Nephron (organoid): ENCODE measurements around the gene CCDC192.
A peak's percentile ranks its signal among the peaks of the same experiment; 100 is the strongest.

Source experiments
- H3K27ac Mint-ChIP-seq, 3 experiments: 2 replicates each; pipeline ENCODE4 v1.8.0; 2020; ENCODE audit warnings: mixed read lengths in 3 of 3, mild to moderate bottlenecking in 2 of 3, moderate library complexity in 1 of 3
- H3K27me3 Mint-ChIP-seq: 2 replicates; pipeline ENCODE4 v1.8.0; 2021; ENCODE audit warnings: low read depth, mild to moderate bottlenecking, moderate library complexity, mixed read lengths
- H3K36me3 Mint-ChIP-seq: 2 replicates; pipeline ENCODE4 v1.8.0; 2020; ENCODE audit warnings: low read depth, mixed read lengths
- H3K4me1 Mint-ChIP-seq: 2 replicates; pipeline ENCODE4 v1.8.0; 2020; ENCODE audit warnings: mixed read lengths
- H3K4me3 Mint-ChIP-seq, 3 experiments: 2 replicates each; pipeline ENCODE4 v1.8.0; 2020; ENCODE audit warnings: mild to moderate bottlenecking in 3 of 3, mixed read lengths in 3 of 3, moderate library complexity in 2 of 3
- H3K9me3 Mint-ChIP-seq: 2 replicates; pipeline ENCODE4 v1.8.0; 2020; ENCODE audit warnings: mixed read lengths
- TF ChIP-seq, protein P1 (sequence below), 3 experiments: fragments of 200-600 bp; sonication (generic); IDR thresholded peaks; one replicate each; pipeline ENCODE4 v1.5.0; 2021; ENCODE audit warnings: antibody characterized with exemption in 3 of 3; ENCODE audit not compliant: unreplicated experiment in 3 of 3

Gene CCDC192

DNA sequence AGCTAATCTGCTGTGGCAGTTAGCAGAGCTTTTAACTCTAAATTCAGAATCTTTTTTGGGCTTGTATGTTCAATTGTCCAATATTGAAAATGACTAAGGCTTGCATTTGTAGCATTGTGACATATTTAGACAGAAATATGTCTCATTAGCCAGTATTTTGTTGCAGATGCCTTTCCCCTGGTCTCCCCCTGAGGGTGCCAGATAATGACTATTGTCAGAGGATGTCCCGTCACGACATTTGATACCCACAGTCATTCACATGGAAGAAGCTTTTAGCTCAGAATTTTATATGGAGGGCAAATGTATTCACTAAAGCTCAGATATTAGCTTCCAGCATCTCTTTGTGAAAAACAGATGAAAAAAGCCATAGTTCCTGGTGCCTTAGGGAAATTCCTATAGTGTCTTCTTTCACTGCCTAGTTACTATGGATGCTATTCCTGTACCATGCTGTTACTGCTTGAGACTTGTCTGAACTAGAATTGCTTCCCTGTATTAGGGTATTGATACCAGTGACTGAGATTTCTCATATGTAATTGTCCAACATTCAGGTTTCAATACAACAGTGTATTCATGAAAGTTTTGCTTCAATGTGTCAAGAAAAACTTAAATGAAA is 96.2 kb downstream of the CCDC192 start:
- Mint-ChIP-seq H3K27ac (no peak overlapping the region), H3K4me1 (no peaks in the 10 kb centered on the region), H3K27me3 (no peaks in the 10 kb centered on the region), H3K9me3 (no peaks in the 10 kb centered on the region), H3K4me3 (no peak overlapping the region), H3K36me3 (no peaks in the 10 kb centered on the region)
- TF ChIP-seq, protein P1, sequence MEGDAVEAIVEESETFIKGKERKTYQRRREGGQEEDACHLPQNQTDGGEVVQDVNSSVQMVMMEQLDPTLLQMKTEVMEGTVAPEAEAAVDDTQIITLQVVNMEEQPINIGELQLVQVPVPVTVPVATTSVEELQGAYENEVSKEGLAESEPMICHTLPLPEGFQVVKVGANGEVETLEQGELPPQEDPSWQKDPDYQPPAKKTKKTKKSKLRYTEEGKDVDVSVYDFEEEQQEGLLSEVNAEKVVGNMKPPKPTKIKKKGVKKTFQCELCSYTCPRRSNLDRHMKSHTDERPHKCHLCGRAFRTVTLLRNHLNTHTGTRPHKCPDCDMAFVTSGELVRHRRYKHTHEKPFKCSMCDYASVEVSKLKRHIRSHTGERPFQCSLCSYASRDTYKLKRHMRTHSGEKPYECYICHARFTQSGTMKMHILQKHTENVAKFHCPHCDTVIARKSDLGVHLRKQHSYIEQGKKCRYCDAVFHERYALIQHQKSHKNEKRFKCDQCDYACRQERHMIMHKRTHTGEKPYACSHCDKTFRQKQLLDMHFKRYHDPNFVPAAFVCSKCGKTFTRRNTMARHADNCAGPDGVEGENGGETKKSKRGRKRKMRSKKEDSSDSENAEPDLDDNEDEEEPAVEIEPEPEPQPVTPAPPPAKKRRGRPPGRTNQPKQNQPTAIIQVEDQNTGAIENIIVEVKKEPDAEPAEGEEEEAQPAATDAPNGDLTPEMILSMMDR (IDR thresholded peaks at IDR 0.05; ENCODE audit: unreplicated experiment in 3 of 3): no peak

DNA sequence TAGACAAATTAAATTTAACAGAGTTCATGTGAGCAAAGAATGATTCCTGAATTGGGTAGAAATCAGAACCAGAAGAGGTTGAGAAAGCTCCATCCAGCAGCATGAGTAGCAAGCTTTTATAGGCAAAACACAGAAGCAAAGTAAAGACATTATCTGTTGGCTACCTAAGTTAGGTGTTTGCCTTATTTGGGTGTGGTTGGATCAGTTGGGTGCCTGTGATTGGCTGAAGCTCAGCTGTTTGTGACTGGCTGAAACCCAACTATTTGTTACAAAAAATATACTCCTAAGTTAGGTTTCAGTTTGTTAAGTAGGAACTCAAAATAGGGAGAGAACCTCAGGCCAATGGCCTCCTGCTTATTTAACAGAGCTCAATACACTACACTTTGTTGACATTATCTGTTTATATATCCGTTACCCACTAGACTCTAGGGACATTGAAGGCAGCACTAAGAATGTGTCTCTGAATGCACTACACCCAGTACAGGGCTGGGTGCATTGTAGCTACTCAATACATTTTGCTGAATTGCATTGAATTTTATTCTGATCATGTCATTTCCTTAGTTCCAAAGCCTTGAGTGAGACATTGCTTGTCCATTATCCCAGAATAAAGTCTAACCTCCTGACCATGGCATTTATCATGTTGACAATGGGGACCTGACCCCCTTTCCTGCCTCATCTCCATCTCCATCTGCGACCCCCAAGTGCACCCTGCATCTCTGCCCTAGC is 98.7 kb downstream of the CCDC192 start:
- Mint-ChIP-seq H3K4me1 (peaks cover 9% of the 10 kb centered on the region), H3K27me3 (no peaks in the 10 kb centered on the region), H3K36me3 (no peaks in the 10 kb centered on the region), H3K9me3 (no peaks in the 10 kb centered on the region), H3K4me3 (no peak overlapping the region), H3K27ac (no peak overlapping the region)
- TF ChIP-seq, protein P1 (IDR thresholded peaks at IDR 0.05; ENCODE audit: unreplicated experiment in 3 of 3): no peak

DNA sequence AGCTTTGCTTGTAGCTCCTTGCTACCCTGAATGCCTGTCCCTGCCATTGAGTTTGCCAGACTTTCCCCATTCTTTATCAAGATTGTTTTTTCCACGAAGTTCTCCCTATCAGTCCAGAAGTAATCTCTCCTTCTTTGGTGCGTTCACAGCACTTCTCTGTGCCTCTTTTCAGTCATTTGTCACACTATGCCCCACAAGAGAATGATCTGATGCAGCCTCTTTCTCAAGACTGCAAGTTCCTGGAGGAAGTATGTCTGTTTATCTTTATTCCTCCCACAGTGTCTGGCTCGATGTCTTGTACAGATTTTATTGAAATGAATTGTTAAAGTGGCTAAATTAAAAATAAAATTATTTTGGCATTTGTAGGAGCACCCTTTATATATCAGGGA is 99.3 kb downstream of the CCDC192 start:
- Mint-ChIP-seq H3K4me3 (no peak overlapping the region), H3K9me3 (no peaks in the 10 kb centered on the region), H3K27me3 (no peaks in the 10 kb centered on the region), H3K27ac (no peak overlapping the region), H3K36me3 (no peaks in the 10 kb centered on the region), H3K4me1 (peaks cover 9% of the 10 kb centered on the region)
- TF ChIP-seq, protein P1 (IDR thresholded peaks at IDR 0.05; ENCODE audit: unreplicated experiment in 3 of 3): no peak

DNA sequence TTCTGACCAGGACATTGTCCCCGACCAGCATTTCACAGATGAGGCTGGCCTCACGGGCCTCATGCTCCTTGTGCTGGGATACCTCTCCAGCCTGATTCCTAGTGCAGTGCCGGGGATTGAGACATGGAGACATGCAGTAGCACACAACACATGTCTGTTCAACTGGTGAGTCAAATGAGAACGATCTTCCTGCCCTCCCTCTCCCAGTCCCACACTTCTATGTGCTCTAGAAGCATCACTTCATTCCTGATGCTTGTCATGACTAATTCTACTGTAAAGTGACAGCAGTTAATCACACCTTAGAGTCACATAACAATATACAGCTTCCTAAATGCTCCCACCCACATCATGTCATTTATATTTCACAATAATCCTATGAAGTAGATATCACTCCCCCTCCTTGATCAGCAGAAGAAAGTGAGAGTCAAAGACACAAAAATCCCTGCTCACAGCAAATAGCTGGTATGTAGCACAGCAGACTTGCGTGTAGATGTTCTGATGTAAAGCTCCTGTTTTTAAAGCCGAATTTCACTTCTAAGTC is 101.8 kb downstream of the CCDC192 start:
- H3K4me1 Mint-ChIP-seq: peaks cover 14% of the 10 kb centered on the region
- no peaks in the 10 kb centered on the region for H3K9me3 Mint-ChIP-seq
- H3K36me3 Mint-ChIP-seq: no peaks in the 10 kb centered on the region
- no peak overlapping the region for H3K27ac Mint-ChIP-seq
- no peaks in the 10 kb centered on the region for H3K27me3 Mint-ChIP-seq
- H3K4me3 Mint-ChIP-seq: no peak overlapping the region
- TF ChIP-seq, protein P1 (IDR thresholded peaks at IDR 0.05; ENCODE audit: unreplicated experiment in 3 of 3): no peak

DNA sequence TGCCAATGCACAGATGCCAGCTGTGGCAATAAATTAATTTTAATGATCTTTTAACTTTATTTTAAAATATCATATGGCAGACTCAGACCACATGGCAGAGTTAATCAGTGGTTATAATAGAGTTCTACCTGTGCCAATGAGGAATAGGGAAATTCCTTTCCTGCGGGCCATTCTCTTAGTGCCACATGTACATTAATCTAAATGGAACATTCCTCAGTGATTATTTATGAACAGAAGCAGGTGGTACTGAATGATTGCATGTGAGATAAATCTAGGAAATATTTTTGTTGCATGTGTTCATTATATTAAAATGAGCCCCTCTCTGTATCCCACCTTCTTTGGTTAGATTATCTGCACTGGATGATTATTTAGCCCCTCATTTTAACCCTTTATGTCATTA is 102.3 kb downstream of the CCDC192 start:
- Mint-ChIP-seq H3K4me3 (no peak overlapping the region), H3K9me3 (no peaks in the 10 kb centered on the region), H3K27me3 (no peaks in the 10 kb centered on the region), H3K27ac (peak overlapping the region in 1 of 3 experiments; percentile 32), H3K36me3 (no peaks in the 10 kb centered on the region), H3K4me1 (peaks cover 14% of the 10 kb centered on the region)
- TF ChIP-seq, protein P1 (IDR thresholded peaks at IDR 0.05; ENCODE audit: unreplicated experiment in 3 of 3): no peak
